ENCODE results near the gene LCAT.

- TF ChIP-seq, protein P1, sequence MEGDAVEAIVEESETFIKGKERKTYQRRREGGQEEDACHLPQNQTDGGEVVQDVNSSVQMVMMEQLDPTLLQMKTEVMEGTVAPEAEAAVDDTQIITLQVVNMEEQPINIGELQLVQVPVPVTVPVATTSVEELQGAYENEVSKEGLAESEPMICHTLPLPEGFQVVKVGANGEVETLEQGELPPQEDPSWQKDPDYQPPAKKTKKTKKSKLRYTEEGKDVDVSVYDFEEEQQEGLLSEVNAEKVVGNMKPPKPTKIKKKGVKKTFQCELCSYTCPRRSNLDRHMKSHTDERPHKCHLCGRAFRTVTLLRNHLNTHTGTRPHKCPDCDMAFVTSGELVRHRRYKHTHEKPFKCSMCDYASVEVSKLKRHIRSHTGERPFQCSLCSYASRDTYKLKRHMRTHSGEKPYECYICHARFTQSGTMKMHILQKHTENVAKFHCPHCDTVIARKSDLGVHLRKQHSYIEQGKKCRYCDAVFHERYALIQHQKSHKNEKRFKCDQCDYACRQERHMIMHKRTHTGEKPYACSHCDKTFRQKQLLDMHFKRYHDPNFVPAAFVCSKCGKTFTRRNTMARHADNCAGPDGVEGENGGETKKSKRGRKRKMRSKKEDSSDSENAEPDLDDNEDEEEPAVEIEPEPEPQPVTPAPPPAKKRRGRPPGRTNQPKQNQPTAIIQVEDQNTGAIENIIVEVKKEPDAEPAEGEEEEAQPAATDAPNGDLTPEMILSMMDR (conservative IDR thresholded peaks at IDR 0.05; ENCODE audit: low read length), result no peak
- no peak for TF ChIP-seq EZH2phosphoT487 (IDR thresholded peaks at IDR 0.05; ENCODE audit: borderline replicate concordance)
Measured at GRCh38 chr16:67932462-67932840, 11.5 kb downstream of the LCAT start.

All from Loucy (cell line).